ENCODE data around the gene PSMG3. TPM values are rescaled to one million over a fixed set of nuclear protein-coding genes. Genes with fewer than 3 reads are reported as not detected.

PSMG3 gene
- total RNA-seq, 1 experiment from 2014 or later, result 59.4 TPM

DNA sequence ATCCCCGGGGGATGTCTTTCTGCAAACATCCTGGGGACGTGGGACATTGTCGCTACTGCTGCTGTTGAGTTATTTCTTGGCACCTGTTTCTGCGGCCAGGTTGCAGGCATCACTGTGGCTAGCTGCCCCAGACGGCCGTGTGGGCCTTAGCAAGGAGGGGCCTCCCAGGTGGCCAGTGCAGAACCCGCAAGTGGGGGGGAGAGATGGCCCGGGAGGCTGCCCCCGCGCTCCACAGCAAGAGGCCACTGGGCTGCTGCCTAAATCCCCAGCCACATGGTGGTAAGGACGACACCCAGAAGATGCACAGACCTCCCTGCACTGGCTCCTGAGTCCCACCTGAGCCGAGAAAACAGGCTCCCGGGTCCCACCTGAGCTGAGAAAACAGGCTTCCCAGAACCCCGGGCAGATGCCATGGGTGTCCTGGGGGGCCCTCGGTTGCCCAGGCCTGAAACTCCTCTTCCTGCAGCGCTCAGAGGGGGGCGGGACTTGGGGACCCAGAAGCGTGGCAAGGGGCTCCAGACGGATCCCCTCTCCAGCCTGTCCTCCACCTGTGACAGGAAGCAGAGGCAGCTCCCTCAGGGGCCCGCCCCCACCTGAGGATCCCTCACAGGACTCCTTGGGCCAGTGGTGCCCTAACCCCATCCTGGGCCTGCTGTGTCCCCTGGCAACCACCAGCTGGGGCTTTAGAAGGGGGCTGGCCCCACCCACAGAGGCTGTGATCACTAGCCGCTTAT is 40.3 kb downstream of the PSMG3 start:
- intact Hi-C loops (cut with micrococcal nuclease; ENCODE audit: unreplicated experiment), result no loop called here

GRCh38 chr7:1526271-1526754 is 43.5 kb downstream of the PSMG3 start:
- intact Hi-C loops (cut with micrococcal nuclease; ENCODE audit: unreplicated experiment), result no loop called here

More for the DNA sequence above, 40.3 kb downstream of the PSMG3 start:
- Histone ChIP-seq H3K4me3 (ENCODE audit: low read depth in 2 of 2, low read length in 2 of 2) (no peak overlapping the region), H3K36me3 (ENCODE audit: control insufficient read depth, insufficient read depth, low read length) (no peaks in the 10 kb centered on the region), H3K9me3 (ENCODE audit: control insufficient read depth, insufficient read depth, low read depth, low read length) (no peaks in the 10 kb centered on the region), H3K4me1 (ENCODE audit: control insufficient read depth, insufficient read depth, low read length) (peaks cover 24% of the 10 kb centered on the region), H3K27me3 (ENCODE audit: control insufficient read depth, insufficient read depth, low read length) (no peaks in the 10 kb centered on the region), H3K27ac (ENCODE audit: low read length) (peak overlapping the region; percentile 58)
- no peak for TF ChIP-seq TCF7L2 (IDR thresholded peaks at IDR 0.05; ENCODE audit: low read depth, low read length)
- TF ChIP-seq POLR2AphosphoS5 (IDR thresholded peaks at IDR 0.05; ENCODE audit: low read depth, low read length), result no peak
- DNase-seq (ENCODE audit: low read depth, low spot score), result no peak
- ATAC-seq, result no peak
- BruUV-seq (replicated peaks), result no TSS peak
- in situ Hi-C loops (cut with HindIII; ENCODE audit: low pct_unique_long_range_greater_than_20kb, low sequenced_read_pairs), result no loop called here
- ChIA-PET POLR2A (no interaction called here), CTCF (no interaction called here)

More at GRCh38 chr7:1526271-1526754, 43.5 kb downstream of the PSMG3 start:
- Histone ChIP-seq H3K4me3 (ENCODE audit: low read depth in 2 of 2, low read length in 2 of 2) (peak overlapping the region; percentile 11 to 38; a peak in 3 of 4 replicates), H3K9me3 (ENCODE audit: control insufficient read depth, insufficient read depth, low read depth, low read length) (no peaks in the 10 kb centered on the region), H3K27ac (ENCODE audit: low read length) (peak overlapping the region; percentile 80), H3K36me3 (ENCODE audit: control insufficient read depth, insufficient read depth, low read length) (no peaks in the 10 kb centered on the region), H3K4me1 (ENCODE audit: control insufficient read depth, insufficient read depth, low read length) (peaks cover 14% of the 10 kb centered on the region), H3K27me3 (ENCODE audit: control insufficient read depth, insufficient read depth, low read length) (no peaks in the 10 kb centered on the region)
- ATAC-seq, result no peak
- POLR2A ChIA-PET, result no interaction called here
- TF ChIP-seq CTCF (IDR thresholded peaks at IDR 0.05) (no peak), POLR2AphosphoS5 (IDR thresholded peaks at IDR 0.05; ENCODE audit: low read depth, low read length) (no peak), SIN3A (IDR thresholded peaks at IDR 0.05; ENCODE audit: borderline replicate concordance, insufficient read depth, low read depth, low read length) (no peak), TCF7L2 (IDR thresholded peaks at IDR 0.05; ENCODE audit: low read depth, low read length) (no peak), REST (IDR thresholded peaks at IDR 0.05; ENCODE audit: insufficient read depth in 1 of 2, low read depth in 2 of 2, low read length in 1 of 2) (no peak)
- in situ Hi-C loops (cut with HindIII; ENCODE audit: low pct_unique_long_range_greater_than_20kb, low sequenced_read_pairs), result no loop called here
- no peak for DNase-seq (ENCODE audit: low read depth, low spot score)
- BruUV-seq (replicated peaks), result no TSS peak
- CTCF ChIA-PET, result interaction anchor here (0.6 kb wide), 1 partner anchor 19 kb away, joined by 4 read pairs; no protein-coding TSS in a partner anchor

Data from Panc1 (cell line).